ENCODE measurements around the gene PRIM2. TPM values are rescaled to one million over a fixed set of nuclear protein-coding genes. Genes with fewer than 3 reads are reported as not detected.
"Not testable (repeated sequence)": the region's sequence is repeated elsewhere in the genome, so short reads cannot be mapped to it uniquely, and the experiment has no call there.

The PRIM2 gene
- total and polyA plus RNA-seq, 9 of the 15 experiments (the other 6 are each of a cell fraction or from before 2014, with no cell fraction given): 19.8 to 57.5 (median 33.4) TPM

DNA sequence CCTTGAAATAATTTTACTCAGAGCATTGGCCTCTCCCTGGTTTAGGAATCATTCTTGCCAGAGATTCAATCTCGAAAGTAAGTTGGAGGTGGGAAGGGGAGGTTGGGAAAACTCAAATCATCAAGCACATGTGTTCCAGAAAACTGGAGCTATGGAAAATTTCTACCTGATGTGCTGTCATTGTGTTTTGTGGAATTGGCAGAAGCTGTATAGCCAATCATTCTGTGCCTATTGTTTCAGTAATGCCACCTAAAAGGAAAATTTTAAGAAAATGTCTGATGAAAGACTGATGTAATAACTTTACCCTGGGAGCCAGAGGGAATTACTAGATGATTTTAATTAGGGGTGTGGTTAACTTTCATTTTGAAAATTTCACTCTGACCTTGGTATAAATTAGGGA lies 187.8 kb downstream of the PRIM2 start:
- H2AFZ ChIP-seq (ENCODE audit: low read depth, low read length); H3K4me1 ChIP-seq (replicated peaks in 1 of 2; ENCODE audit: control insufficient read depth in 2 of 2, insufficient read depth in 2 of 2, low read length in 2 of 2); H3K9ac ChIP-seq (ENCODE audit: insufficient read depth in 1 of 2, low read depth in 2 of 2, low read length in 2 of 2); ATAC-seq; H3K79me2 ChIP-seq (ENCODE audit: control insufficient read depth, insufficient read depth, low read length); H3K4me2 ChIP-seq (ENCODE audit: insufficient read depth, low read length); POLR2A ChIA-PET; H3K9me1 ChIP-seq (ENCODE audit: control insufficient read depth, insufficient read depth, low read length); H3K36me3 ChIP-seq (ENCODE audit: control insufficient read depth, insufficient read depth, low read length); H4K20me1 ChIP-seq (replicated peaks; ENCODE audit: control insufficient read depth, insufficient read depth, low read length); BruUV-seq (replicated peaks); H3K27me3 ChIP-seq (ENCODE audit: control insufficient read depth in 2 of 2, insufficient read depth in 2 of 2, low read length in 2 of 2); in situ Hi-C loops (cut with MboI); intact Hi-C loops (cut with micrococcal nuclease); H3K4me3 ChIP-seq; H3K9me3 ChIP-seq (replicated peaks; ENCODE audit: control insufficient read depth, insufficient read depth, low read depth, low read length); FAIRE-seq; CTCF ChIA-PET (ENCODE audit: low intra/inter-chr PET ratio); DNase-seq (ENCODE audit: extremely low read depth in 1 of 4, low spot score in 3 of 4); H3K27ac ChIP-seq (ENCODE audit: extremely low read depth, low read depth, low read length); TF ChIP-seq CEBPG (CRISPR knock-in tag; IDR thresholded peaks at IDR 0.05): not testable (repeated sequence)
- TF ChIP-seq CEBPG (tag; conservative IDR thresholded peaks at IDR 0.05 in 1 of 2, IDR thresholded peaks at IDR 0.05 in 1 of 2): 0 out of 4 replicates have a peak, but pooled peaks of 1 of the 2 experiments have one; percentile 19
- WGBS (ENCODE audit: insufficient coverage, low coverage, missing lambda C conversion rate): 25% methylated on average over 1 of the region's 1 CpG

- POLR2A ChIA-PET; FAIRE-seq; intact Hi-C loops (cut with micrococcal nuclease): not testable (repeated sequence)
These were observed 193.0 kb downstream of the PRIM2 start for GRCh38 chr6:57510390-57510789.

DNA sequence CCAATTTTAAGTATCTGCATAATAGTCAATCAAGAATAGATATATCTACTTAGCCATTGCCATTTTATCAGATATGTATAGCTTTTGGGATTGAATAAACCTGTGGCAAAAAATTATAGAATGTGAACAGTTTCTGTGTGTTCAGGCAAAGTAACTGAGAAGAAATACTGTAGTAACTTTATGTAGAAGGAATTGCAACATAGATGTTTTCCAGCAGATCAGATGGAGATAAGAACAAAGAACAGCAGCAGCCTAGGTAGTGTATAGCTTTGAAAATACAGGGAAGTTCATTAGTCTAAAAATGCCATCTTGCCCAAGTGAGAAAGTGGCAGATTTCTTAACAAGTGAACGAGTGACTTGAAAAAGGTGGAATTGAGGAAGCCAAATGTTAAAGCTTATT lies 197.7 kb downstream of the PRIM2 start:
- DNase-seq (ENCODE audit: extremely low read depth in 1 of 4, low spot score in 3 of 4); H3K79me2 ChIP-seq (ENCODE audit: control insufficient read depth, insufficient read depth, low read length); H3K4me1 ChIP-seq (replicated peaks in 1 of 2; ENCODE audit: control insufficient read depth in 2 of 2, insufficient read depth in 2 of 2, low read length in 2 of 2); H2AFZ ChIP-seq (ENCODE audit: low read depth, low read length); H3K9me1 ChIP-seq (ENCODE audit: control insufficient read depth, insufficient read depth, low read length); H3K9me3 ChIP-seq (replicated peaks; ENCODE audit: control insufficient read depth, insufficient read depth, low read depth, low read length); intact Hi-C loops (cut with micrococcal nuclease); H4K20me1 ChIP-seq (replicated peaks; ENCODE audit: control insufficient read depth, insufficient read depth, low read length); POLR2A ChIA-PET; CTCF ChIA-PET (ENCODE audit: low intra/inter-chr PET ratio); in situ Hi-C loops (cut with MboI); H3K4me3 ChIP-seq; FAIRE-seq; H3K36me3 ChIP-seq (ENCODE audit: control insufficient read depth, insufficient read depth, low read length); H3K27me3 ChIP-seq (ENCODE audit: control insufficient read depth in 2 of 2, insufficient read depth in 2 of 2, low read length in 2 of 2); BruUV-seq (replicated peaks); H3K27ac ChIP-seq (ENCODE audit: extremely low read depth, low read depth, low read length); H3K9ac ChIP-seq (ENCODE audit: insufficient read depth in 1 of 2, low read depth in 2 of 2, low read length in 2 of 2); ATAC-seq; H3K4me2 ChIP-seq (ENCODE audit: insufficient read depth, low read length): not testable (repeated sequence)
- no CpG with 5 or more reads among the region's 1 CpG for WGBS (ENCODE audit: insufficient coverage, low coverage, missing lambda C conversion rate)

More at GRCh38 chr6:57510390-57510789, 193.0 kb downstream of the PRIM2 start:
- H3K4me1 ChIP-seq (replicated peaks in 1 of 2; ENCODE audit: control insufficient read depth in 2 of 2, insufficient read depth in 2 of 2, low read length in 2 of 2); H3K9me3 ChIP-seq (replicated peaks; ENCODE audit: control insufficient read depth, insufficient read depth, low read depth, low read length); H4K20me1 ChIP-seq (replicated peaks; ENCODE audit: control insufficient read depth, insufficient read depth, low read length); H3K79me2 ChIP-seq (ENCODE audit: control insufficient read depth, insufficient read depth, low read length); H3K4me3 ChIP-seq; BruUV-seq (replicated peaks); CTCF ChIA-PET (ENCODE audit: low intra/inter-chr PET ratio); H3K4me2 ChIP-seq (ENCODE audit: insufficient read depth, low read length); H2AFZ ChIP-seq (ENCODE audit: low read depth, low read length); H3K9me1 ChIP-seq (ENCODE audit: control insufficient read depth, insufficient read depth, low read length); H3K36me3 ChIP-seq (ENCODE audit: control insufficient read depth, insufficient read depth, low read length); in situ Hi-C loops (cut with MboI); H3K27ac ChIP-seq (ENCODE audit: extremely low read depth, low read depth, low read length); H3K9ac ChIP-seq (ENCODE audit: insufficient read depth in 1 of 2, low read depth in 2 of 2, low read length in 2 of 2); DNase-seq (ENCODE audit: extremely low read depth in 1 of 4, low spot score in 3 of 4); ATAC-seq; H3K27me3 ChIP-seq (ENCODE audit: control insufficient read depth in 2 of 2, insufficient read depth in 2 of 2, low read length in 2 of 2): not testable (repeated sequence)
- WGBS (ENCODE audit: insufficient coverage, low coverage, missing lambda C conversion rate): 67% methylated on average over 4 of the region's 4 CpGs
- TF ChIP-seq RFX1 (IDR thresholded peaks at IDR 0.05): peak; percentile 59

- H4K20me1 ChIP-seq (replicated peaks; ENCODE audit: control insufficient read depth, insufficient read depth, low read length); H3K27ac ChIP-seq (ENCODE audit: extremely low read depth, low read depth, low read length); intact Hi-C loops (cut with micrococcal nuclease); H3K9ac ChIP-seq (ENCODE audit: insufficient read depth in 1 of 2, low read depth in 2 of 2, low read length in 2 of 2); FAIRE-seq; in situ Hi-C loops (cut with MboI); H3K27me3 ChIP-seq (ENCODE audit: control insufficient read depth in 2 of 2, insufficient read depth in 2 of 2, low read length in 2 of 2); H3K4me2 ChIP-seq (ENCODE audit: insufficient read depth, low read length); H3K4me3 ChIP-seq; H3K36me3 ChIP-seq (ENCODE audit: control insufficient read depth, insufficient read depth, low read length); CTCF ChIA-PET (ENCODE audit: low intra/inter-chr PET ratio); H3K4me1 ChIP-seq (replicated peaks in 1 of 2; ENCODE audit: control insufficient read depth in 2 of 2, insufficient read depth in 2 of 2, low read length in 2 of 2); DNase-seq (ENCODE audit: extremely low read depth in 1 of 4, low spot score in 3 of 4); ATAC-seq; BruUV-seq (replicated peaks); H3K9me1 ChIP-seq (ENCODE audit: control insufficient read depth, insufficient read depth, low read length); H3K9me3 ChIP-seq (replicated peaks; ENCODE audit: control insufficient read depth, insufficient read depth, low read depth, low read length); H3K79me2 ChIP-seq (ENCODE audit: control insufficient read depth, insufficient read depth, low read length); POLR2A ChIA-PET; H2AFZ ChIP-seq (ENCODE audit: low read depth, low read length): not testable (repeated sequence)
- WGBS (ENCODE audit: insufficient coverage, low coverage, missing lambda C conversion rate): 89% methylated on average over 1 of the region's 3 CpGs
These were observed 198.4 kb downstream of the PRIM2 start for GRCh38 chr6:57515845-57516244.
